RCC 7860 (cell line): Measurements from ENCODE around the gene SEPTIN5.

Experiments
- DNase-seq: peaks from one replicate; pipeline ENCODE4 v3.0.0-alpha.2; 2015; ENCODE audit warnings: low spot score
- FAIRE-seq: peaks from 2 replicates; lab custom pipeline; 2012; peaks lifted over from hg19 to GRCh38; lab: Jason Lieb, UNC

The SEPTIN5 gene

GRCh38 chr22:19745155-19746101 lies 31.1 kb downstream of the SEPTIN5 start:
- no peak for DNase-seq
- no peak for FAIRE-seq

- FAIRE-seq: no peak
- DNase-seq: no peak
Observed at GRCh38 chr22:19746726-19747125, 32.4 kb downstream of the SEPTIN5 start.

DNA sequence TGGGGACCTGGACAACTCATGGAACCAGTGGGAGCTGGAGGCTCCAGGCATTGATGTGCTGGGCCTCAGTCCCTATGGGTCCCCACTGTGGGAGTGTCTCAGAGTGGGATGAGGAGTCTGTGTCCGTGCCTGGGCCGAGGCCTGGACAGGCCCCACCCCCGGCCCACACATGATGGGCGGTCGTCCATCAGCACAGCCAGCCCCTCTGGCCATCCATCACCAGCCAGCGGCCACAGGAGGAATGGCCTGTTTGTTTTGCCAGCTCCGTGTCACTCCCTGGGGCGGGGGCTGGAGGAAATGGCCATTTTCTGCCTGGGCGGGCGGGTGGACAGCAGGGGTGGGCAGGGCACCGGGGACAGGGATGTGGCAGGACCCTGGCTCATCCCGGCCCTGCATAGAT lies 33.2 kb downstream of the SEPTIN5 start:
- no peak for DNase-seq
- no peak for FAIRE-seq

DNA sequence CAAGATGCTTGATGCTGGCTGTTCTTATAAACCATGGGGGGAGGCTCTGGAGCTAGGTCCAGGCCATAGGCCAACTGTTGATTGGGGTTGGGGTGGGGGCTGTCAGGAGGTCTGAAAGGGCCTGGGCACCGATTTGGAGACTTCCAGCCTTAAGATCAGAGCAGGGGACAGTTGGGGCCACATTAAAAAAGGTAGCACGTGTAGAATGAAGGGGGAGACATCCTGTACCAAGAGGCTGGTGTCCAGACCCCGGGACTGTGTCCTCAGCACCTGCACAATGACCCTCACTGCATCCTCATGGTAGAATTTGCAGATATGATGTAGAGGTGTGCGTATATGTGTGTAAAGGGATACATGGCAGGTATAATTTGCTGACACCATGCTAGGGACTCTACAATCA lies 33.8 kb downstream of the SEPTIN5 start:
- DNase-seq (no peak), FAIRE-seq (no peak)

GRCh38 chr22:19748991-19749664 lies 34.8 kb downstream of the SEPTIN5 start:
- FAIRE-seq: no peak
- DNase-seq: no peak

GRCh38 chr22:19749876-19750275 lies 35.6 kb downstream of the SEPTIN5 start:
- FAIRE-seq (no peak), DNase-seq (no peak)

DNA sequence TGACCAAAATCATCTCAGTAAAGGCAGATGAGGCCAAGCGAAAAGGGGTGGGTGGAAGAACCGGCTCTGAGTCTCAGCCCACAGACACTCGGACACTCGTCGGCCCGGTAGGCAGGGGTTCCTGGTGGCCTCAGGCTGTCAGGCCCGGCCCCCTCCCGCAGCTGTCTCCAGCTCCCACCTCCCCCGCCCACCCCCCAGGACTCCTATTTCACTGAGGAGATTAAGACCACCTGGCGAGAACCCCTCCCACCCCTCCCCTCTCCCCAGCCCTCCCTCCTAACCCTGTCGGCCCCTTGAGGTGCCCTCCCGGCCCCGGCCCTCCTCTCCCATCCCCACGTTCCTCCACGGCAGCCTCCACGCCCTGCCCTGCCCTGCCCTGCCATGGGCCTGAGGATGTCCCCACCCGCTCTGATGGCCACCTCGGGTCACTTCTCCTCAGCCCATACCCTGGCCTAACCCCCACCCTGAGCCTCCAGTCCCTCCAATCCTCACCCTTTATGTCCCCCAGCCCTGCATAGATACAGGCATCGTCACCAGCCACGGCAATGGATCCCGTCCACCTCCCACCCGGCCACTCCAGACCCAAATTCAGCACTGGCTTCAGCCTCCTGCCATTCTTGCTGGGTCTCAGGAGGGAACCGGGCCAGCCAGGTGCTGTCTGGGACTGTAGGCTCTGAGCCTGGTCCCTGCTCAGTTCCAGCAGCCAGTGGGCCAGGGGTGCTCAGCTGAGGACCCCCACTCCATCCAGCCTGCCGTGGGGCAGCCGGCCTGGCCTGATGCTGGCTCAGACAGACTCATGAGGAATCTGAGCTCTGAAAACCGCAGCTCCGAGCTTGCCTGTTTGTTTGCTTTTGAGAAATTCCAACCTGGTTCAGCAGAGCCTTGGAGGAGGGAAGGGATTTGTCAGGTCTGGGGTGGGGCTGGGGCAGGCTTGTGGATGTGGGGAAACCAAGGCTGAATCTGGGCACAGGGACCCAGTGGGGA lies 36.5 kb downstream of the SEPTIN5 start:
- DNase-seq (no peak), FAIRE-seq (no peak)

GRCh38 chr22:19751497-19752245 lies 37.4 kb downstream of the SEPTIN5 start:
- FAIRE-seq: no peak
- no peak for DNase-seq

GRCh38 chr22:19753090-19753842 lies 39.0 kb downstream of the SEPTIN5 start:
- no peak for FAIRE-seq
- no peak for DNase-seq

GRCh38 chr22:19753996-19754700 lies 39.8 kb downstream of the SEPTIN5 start:
- FAIRE-seq (no peak), DNase-seq (no peak)

GRCh38 chr22:19754701-19755144 lies 40.4 kb downstream of the SEPTIN5 start:
- FAIRE-seq: no peak
- no peak for DNase-seq

DNA sequence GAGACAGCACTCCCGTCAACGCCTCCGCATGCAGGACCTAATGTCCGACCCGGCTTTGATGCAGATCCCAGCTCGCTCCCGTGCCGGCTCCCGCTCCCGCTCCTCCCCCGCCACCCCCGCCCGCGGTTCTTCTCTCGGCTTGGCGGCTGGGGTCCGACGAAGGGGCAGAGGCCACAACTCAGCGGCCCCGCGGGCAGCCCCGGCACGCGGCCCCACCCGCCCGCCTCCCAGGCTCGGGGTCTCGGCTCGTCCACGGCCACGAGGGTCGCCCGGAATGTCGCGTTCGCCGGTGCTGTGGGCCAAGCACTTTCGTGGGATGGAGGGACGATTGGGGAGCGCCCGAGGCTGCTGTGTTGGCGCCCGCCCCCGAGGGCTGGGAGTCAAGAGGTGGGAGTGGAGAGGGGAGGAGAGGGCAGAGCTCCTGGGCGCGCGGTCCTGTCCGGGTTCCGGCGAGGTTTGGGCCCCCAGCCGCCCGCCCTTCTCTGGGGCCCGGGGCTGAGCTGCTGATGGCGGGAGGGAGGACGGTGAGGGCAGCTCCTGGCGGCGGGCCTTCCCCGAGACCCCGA lies 40.9 kb downstream of the SEPTIN5 start:
- no peak for FAIRE-seq
- no peak for DNase-seq

- no peak for FAIRE-seq
- DNase-seq: no peak
Observed at GRCh38 chr22:19755722-19756287, 41.5 kb downstream of the SEPTIN5 start.

DNA sequence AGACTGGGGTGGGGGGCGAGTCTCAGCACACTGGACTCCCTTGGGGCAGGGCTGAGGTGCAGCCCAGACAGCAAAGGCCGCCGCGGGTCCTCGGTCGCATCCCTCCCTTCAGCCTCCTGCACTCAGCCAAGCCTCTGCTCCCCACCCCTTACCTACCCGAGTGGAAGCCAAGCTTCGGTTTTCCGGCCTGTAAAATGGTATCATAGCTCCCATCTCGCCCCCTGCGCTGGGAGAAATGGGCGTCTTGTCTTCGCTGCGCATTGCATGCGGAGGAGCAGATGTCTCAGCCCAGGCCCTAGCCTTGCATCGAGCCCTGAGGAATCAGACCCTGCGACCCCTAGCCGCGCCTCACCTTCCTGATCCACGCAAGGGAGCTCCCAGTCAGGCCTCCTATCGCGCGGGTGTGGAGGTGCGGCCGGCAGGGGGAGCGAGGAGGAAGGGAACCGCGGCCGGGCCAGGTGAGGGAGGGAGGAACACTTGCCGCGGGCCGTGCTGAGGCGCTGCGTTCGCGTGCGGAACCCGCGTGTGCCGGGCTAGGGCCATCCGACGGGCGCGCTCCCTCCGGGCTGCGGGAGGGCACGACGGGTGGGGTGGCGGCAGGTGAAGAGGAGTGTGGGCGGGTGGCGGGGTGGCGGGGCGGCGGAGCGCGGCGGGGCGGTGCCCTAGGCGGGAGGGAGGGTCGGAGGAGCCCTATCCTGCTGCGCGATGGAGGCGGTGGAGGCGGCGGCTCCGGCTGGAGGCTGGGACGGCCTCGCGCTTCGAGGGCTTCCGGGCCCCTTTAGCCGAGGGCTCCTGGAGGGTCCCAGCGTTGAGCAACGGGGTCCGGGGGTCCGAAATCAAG lies 42.2 kb downstream of the SEPTIN5 start:
- no peak for DNase-seq

GRCh38 chr22:19757140-19757984 lies 43.1 kb downstream of the SEPTIN5 start:
- DNase-seq (no peak), FAIRE-seq (no peak)

More for the DNA sequence above, 42.2 kb downstream of the SEPTIN5 start:
- no peak for FAIRE-seq
